GM23248 (cell line): Measurements from ENCODE around the gene EXD3.

Experiments used
- EZH2 ChIP-seq: fragments of 200-600 bp; sonication (generic); IDR thresholded peaks from 2 replicates; pipeline ENCODE4 v1.6.1; 2018; ENCODE audit warnings: antibody characterized with exemption, mild to moderate bottlenecking; ENCODE audit not compliant: insufficient read depth, poor library complexity, severe bottlenecking
- EZH2phosphoT487 ChIP-seq: fragments of 200-600 bp; sonication (generic); IDR thresholded peaks from 2 replicates; pipeline ENCODE4 v1.6.1; 2018; ENCODE audit warnings: antibody characterized with exemption, moderate library complexity, mild to moderate bottlenecking, low read depth; ENCODE audit not compliant: insufficient read depth

GRCh38 chr9:137275588-137276472 is 147.1 kb downstream of the EXD3 start:
- TF ChIP-seq EZH2, result no peak
- no peak for TF ChIP-seq EZH2phosphoT487
